ENCODE measurements around the gene CYP19A1.

DNA sequence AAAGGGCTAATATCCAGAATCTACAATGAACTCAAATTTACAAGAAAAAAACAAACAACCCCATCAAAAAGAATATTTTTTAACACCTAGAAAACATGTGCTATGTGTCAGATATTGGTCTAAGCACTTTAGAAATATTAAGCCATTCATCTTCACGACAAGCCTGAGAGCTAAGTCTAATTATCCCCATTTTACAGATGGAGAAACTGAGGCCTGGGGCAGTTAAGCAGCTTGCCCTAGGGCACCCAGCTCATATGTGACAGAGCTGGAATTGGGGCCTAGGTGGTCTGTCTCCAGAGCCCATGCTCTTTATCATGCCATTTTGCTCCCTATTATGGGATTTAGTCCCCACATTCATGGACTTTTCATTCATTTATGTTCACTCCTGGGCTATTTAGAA is 92.8 kb downstream of the CYP19A1 start:
- TF ChIP-seq, protein P1, sequence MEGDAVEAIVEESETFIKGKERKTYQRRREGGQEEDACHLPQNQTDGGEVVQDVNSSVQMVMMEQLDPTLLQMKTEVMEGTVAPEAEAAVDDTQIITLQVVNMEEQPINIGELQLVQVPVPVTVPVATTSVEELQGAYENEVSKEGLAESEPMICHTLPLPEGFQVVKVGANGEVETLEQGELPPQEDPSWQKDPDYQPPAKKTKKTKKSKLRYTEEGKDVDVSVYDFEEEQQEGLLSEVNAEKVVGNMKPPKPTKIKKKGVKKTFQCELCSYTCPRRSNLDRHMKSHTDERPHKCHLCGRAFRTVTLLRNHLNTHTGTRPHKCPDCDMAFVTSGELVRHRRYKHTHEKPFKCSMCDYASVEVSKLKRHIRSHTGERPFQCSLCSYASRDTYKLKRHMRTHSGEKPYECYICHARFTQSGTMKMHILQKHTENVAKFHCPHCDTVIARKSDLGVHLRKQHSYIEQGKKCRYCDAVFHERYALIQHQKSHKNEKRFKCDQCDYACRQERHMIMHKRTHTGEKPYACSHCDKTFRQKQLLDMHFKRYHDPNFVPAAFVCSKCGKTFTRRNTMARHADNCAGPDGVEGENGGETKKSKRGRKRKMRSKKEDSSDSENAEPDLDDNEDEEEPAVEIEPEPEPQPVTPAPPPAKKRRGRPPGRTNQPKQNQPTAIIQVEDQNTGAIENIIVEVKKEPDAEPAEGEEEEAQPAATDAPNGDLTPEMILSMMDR (IDR thresholded peaks at IDR 0.05) = no peak
- no peak for TF ChIP-seq EZH2phosphoT487 (IDR thresholded peaks at IDR 0.05; ENCODE audit: borderline replicate concordance, low read depth)
- no peak for TF ChIP-seq GABPA (IDR thresholded peaks at IDR 0.05; ENCODE audit: low read depth)
- TF ChIP-seq RAD21 (IDR thresholded peaks at IDR 0.05; ENCODE audit: low read length) = no peak
- TF ChIP-seq CHD2 (IDR thresholded peaks at IDR 0.05; ENCODE audit: low read length, partially characterized antibody) = no peak
- no peak for TF ChIP-seq JUND (IDR thresholded peaks at IDR 0.05)
- TF ChIP-seq TCF12 (IDR thresholded peaks at IDR 0.05) = no peak
- no peak for TF ChIP-seq EP300 (IDR thresholded peaks at IDR 0.05; ENCODE audit: borderline replicate concordance in 1 of 2, low read depth in 1 of 2, low read length in 1 of 2)
- no peak for TF ChIP-seq POLR2AphosphoS5 (IDR thresholded peaks at IDR 0.05; ENCODE audit: low read depth, low read length)
- no peak for TF ChIP-seq FOXM1 (IDR thresholded peaks at IDR 0.05; ENCODE audit: low read depth)
- TF ChIP-seq, protein P2, sequence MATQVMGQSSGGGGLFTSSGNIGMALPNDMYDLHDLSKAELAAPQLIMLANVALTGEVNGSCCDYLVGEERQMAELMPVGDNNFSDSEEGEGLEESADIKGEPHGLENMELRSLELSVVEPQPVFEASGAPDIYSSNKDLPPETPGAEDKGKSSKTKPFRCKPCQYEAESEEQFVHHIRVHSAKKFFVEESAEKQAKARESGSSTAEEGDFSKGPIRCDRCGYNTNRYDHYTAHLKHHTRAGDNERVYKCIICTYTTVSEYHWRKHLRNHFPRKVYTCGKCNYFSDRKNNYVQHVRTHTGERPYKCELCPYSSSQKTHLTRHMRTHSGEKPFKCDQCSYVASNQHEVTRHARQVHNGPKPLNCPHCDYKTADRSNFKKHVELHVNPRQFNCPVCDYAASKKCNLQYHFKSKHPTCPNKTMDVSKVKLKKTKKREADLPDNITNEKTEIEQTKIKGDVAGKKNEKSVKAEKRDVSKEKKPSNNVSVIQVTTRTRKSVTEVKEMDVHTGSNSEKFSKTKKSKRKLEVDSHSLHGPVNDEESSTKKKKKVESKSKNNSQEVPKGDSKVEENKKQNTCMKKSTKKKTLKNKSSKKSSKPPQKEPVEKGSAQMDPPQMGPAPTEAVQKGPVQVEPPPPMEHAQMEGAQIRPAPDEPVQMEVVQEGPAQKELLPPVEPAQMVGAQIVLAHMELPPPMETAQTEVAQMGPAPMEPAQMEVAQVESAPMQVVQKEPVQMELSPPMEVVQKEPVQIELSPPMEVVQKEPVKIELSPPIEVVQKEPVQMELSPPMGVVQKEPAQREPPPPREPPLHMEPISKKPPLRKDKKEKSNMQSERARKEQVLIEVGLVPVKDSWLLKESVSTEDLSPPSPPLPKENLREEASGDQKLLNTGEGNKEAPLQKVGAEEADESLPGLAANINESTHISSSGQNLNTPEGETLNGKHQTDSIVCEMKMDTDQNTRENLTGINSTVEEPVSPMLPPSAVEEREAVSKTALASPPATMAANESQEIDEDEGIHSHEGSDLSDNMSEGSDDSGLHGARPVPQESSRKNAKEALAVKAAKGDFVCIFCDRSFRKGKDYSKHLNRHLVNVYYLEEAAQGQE (IDR thresholded peaks at IDR 0.05; ENCODE audit: low read depth, low read length) = no peak
- TF ChIP-seq RXRA (IDR thresholded peaks at IDR 0.05; ENCODE audit: borderline replicate concordance, low read depth) = no peak
- TF ChIP-seq, protein P3, sequence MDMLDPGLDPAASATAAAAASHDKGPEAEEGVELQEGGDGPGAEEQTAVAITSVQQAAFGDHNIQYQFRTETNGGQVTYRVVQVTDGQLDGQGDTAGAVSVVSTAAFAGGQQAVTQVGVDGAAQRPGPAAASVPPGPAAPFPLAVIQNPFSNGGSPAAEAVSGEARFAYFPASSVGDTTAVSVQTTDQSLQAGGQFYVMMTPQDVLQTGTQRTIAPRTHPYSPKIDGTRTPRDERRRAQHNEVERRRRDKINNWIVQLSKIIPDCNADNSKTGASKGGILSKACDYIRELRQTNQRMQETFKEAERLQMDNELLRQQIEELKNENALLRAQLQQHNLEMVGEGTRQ (IDR thresholded peaks at IDR 0.05; ENCODE audit: borderline replicate concordance, low read depth, low read length) = no peak
- no peak for TF ChIP-seq TAF1 (IDR thresholded peaks at IDR 0.05; ENCODE audit: borderline replicate concordance, low read depth, low read length)

Measured in SK-N-SH (cell line).